Stimulated activated CD4-positive, alpha-beta T cell treated with anti-CD3 and anti-CD28 coated beads, Interleukin-12 subunit alpha, Interleukin-12 subunit beta, amount 100 ng/mL, for 24 hours (primary cell): ENCODE data around the gene TBL3.
A peak's percentile ranks its signal among the peaks of the same experiment; 100 is the strongest.

ENCODE experiments used
- DNase-seq, 2 experiments: peaks; one replicate each; pipeline ENCODE4 v3.0.0-alpha.2; 2020; ENCODE audit warnings: low read depth in 2 of 2

The TBL3 gene

DNA sequence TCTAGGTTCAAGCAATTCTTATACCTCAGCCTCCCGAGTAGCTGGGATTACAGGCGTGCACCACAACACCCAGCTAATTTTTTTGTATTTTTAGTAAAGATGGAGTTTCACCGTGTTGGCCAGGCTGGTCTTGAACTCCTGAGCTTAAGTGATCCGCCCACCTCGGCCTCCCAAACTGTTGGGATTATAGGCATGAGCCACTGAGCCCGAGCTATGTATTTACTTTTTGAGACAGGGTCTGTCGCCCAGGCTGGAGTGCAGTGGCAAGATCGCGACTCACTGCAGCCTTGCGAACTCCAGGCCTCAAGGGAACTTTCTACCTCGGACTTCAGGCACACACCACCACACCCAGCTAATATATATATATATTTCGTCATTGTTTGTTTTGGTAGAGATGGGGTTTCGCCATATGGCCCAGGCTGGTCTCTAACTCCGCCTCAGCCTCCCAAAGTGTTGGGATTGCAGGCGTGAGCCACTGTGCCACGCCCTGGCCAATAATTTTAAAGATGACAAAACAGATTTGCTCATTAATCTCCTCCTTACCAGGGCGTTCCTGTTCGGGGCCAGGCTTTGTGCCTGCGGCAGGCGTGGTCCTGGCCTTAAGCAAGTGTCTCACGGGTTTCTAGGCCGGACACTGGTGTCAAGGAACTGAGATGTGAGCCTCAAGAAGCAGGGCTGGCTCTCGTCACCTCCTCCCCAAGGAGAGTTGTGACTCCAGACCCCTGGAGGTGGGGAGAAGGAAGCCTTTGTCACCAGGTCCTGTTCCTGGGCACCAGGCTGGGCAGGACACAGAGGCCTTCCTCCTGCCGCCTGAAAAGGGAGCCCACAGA, 43.5 kb downstream of the TBL3 start:
- DNase-seq, result no peak

GRCh38 chr16:2015947-2016208, 44.0 kb downstream of the TBL3 start:
- no peak for DNase-seq

DNA sequence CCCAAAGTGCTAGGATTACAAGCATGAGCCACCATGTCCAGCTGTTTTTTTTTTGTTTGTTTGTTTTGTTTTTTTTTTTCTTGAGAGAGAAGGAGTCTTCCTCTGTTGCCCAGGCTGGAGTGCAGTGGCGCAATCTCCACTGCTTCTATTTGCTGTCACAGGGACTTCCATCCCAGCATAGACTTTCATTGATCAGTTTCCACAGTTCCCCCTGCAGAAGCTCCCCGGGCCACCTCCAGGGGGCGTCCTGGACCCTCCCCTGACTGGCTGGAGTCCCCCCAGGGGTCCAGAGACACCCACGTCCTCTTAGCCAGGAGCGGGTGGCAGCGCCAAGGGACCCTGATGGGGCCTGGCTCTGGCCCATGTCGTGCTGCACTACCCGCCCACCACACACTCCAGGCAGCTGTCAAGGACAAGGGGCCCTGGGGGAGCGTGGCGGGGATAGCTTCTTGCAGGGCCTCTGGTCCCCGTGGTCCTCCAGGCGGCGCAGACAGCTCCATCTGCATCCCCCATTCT, 44.6 kb downstream of the TBL3 start:
- no peak for DNase-seq

DNA sequence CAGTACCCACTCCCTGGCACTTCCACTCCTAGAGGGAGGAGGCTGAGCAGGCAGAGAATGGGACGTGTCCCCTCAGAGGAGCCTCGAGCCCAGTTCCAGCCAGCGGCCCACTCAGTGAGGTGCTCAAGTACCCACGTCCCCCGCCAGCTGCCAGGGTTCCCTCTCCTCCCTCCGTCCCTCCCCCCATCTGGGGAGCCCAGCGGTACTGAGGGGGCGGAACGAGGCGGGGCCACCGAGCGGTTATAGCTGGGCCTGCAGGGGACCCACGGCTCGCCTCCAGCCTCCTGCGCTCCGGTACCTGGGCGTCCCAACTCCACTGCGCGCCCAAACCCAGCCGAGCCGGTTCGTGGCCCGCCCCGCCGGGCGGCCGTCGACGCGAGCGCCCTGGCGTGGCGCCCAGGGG, 47.7 kb downstream of the TBL3 start, which contains the start of gene NPW:
Gene NPW (plus strand): TSS at position 268 of the 403 bp plus-strand sequence.
- no peak for DNase-seq

GRCh38 chr16:2019921-2020831, 48.3 kb downstream of the TBL3 start:
- DNase-seq, result no peak

DNA sequence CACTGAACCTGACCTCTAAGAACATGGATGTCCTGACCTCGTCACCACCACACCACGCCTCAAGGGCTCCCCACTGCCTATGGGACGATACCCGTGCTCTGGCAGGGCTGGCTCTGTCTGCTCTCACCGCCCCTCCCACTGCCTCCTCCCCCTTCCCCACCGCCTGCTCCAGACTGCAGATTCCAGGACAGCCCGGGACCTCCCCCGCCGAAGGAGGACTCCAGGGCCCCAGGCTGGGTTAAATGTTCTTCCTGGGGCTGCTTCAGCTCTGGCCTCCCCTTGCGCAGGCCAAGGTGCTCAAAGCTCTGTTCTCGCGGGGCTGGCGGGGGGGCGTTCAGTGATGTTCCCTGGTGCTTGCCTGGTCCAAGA, 50.9 kb downstream of the TBL3 start:
- no peak for DNase-seq

DNA sequence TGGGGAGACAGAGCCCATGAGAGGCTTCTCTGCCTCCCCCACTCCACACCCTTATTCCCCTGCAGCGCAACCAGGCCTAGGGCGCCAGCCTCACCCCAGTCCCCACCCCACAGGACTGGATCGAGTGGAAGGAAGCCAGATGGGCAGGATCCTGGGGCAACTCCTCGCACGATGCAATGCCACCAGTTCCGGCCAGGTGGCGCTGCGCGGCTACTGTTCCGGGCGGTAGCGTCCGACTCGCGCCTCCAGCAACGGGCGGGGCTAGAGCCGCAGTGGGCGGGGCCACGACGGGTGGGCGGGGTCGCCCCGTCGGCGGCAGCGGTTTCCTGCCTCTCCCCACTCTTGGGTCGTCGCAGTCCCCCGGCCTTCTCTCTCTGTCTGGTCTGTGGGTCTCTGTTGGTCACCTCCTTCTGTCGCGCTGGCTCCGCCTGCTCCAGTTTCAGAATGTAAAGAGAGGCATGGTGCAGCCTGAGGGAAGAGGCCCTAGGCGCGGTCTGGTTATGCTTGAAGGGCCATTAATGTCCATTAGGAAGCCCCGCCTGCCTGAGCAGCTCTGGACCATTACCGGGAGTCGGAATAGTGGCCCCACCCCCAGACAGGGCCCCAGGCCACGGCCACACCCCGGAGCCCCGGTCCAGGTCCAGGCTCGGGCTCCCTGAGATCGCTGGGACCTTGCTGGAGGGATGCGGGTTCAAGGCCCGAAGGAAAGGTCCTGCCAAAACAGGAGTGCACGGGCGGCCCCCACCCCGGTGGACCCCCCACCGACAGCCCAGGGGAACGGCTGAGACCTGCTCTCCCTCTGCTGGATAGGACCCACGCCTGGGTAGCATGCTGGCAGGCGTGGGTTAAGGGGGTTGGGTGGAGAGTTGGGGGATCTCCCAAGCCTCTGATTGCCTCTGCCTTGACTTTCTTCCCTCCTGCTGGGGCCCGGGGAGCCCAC, 51.5 kb downstream of the TBL3 start:
- DNase-seq, result peak; percentile 88 to 95

DNA sequence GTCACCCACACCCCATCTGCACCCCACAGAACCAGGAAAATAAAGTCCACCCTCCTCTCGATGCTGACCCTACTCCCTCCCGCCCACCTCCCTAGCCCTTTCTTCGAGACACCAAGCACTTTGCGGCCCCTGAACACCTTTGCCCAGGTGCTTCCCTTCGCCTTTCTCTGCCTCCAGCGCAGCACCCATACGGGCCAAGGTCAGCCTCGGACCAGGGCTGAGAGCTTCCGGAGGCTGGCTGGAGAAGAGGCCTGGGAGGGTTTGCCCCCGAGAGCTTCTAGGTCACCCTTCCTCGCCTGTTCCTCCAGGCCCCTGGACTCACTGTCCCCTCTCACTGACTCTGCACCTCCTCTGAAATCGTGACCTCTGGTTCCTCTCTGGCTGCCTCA, 52.2 kb downstream of the TBL3 start:
- no peak for DNase-seq

- no peak for DNase-seq
Observed at GRCh38 chr16:2025251-2025650, 53.4 kb downstream of the TBL3 start.

- DNase-seq, result no peak
Observed at GRCh38 chr16:2025878-2026460, 54.1 kb downstream of the TBL3 start.

DNA sequence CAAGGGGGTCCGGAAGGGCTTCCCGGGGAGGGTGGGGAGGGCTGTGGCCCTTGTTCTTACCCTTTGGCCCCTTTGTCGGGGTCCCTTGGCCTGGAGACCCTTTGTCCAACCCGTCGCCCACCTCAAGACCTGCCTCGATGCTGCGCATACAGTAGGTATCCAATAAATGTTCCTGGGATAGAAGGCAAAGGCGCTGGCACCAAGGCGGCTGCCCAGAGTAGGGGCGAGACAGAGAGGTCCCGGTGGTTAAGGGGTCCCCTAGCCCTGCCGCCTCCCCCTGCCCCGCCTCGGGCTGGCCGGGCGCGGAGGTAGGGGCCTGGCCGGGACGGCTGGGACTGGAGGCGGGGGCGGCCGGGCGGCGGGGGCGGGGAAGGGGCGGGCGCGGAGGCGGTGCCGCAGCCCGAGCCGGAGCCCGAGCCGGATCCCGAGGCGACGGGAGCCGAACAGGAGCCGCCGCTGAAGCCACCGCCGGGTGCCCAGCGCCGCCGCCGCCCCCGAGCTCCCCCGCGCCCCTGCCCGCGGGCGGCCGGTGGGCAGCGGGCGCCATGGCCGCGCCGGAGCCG, 54.7 kb downstream of the TBL3 start, which contains the start of gene NHERF2:
Gene NHERF2 (plus strand): TSS at position 442 of the 563 bp plus-strand sequence. CDS start 104 bp downstream, at position 546.
- no peak for DNase-seq

DNA sequence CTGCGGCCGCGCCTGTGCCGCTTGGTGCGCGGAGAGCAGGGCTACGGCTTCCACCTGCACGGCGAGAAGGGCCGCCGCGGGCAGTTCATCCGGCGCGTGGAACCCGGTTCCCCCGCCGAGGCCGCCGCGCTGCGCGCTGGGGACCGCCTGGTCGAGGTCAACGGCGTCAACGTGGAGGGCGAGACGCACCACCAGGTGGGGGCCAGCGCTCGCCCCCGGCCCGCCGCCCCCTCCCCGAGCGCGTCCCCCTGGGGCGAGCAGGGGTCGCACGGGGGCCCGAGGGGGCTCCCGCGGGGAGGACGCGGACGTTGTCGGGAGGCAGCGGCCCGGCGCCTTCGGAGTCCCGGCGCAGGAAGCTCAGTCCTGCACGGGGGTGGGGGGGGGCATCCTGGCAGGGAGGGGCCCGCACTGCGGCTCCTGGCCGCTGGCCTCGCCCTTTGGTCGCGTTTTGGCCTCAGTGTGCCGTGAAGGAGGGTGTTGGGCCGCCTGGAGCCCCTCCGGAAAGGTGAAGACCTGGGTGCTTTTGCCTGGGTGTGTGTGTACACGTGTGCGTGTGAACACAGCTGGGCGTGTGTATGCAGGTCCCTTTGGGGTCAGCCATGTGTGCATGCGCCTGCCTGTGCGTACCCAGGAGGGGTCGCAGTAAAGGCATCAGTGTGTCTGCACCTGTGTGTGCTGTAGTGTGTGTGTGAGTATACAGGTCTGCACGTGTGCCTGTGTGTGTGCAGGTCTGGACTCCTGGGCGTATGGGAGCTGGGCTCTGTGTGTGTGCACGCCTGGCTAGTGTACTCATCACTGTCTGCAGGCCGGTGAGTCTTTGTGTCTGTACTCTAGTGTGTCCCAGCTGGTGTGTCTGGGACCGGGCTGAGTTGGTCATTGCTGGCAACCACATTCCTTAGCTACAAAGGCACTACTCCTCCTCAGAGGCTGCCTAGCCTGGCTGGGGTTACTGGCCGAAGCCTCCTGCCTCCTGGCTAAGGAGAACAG, 55.5 kb downstream of the TBL3 start:
- DNase-seq, result no peak

- no peak for DNase-seq
Observed at GRCh38 chr16:2028146-2028545, 56.3 kb downstream of the TBL3 start.

DNA sequence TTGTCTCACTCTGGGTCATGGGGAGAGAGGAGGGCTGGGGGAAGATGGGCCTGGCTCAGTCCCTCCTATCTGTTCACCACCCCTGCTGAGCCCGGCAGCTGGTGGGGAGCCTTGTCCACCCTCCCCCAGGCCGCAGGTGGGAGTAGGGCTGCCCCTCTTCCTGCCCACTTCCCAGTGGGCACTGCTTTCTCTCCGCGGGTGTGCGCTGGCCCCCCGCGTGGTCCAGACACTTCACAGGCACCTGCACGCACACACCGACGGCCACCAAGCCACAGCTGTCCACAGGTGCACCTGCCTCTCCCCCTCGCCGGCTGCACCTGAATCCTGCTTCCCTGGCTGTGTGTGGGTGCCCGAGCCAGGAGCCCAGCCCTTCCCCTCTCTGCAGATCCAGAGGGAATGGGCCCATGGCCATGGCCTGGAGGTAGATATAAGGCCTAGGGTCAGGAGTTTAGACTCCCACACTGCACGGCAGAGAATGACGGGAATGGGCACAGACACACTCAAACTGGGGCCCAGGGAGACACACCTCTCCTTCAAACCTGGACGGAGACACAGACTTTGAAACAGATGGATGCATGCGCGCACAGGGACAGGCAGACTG, 56.9 kb downstream of the TBL3 start:
- no peak for DNase-seq

GRCh38 chr16:2029350-2029749, 57.5 kb downstream of the TBL3 start:
- no peak for DNase-seq

GRCh38 chr16:2030036-2030435, 58.2 kb downstream of the TBL3 start:
- no peak for DNase-seq

DNA sequence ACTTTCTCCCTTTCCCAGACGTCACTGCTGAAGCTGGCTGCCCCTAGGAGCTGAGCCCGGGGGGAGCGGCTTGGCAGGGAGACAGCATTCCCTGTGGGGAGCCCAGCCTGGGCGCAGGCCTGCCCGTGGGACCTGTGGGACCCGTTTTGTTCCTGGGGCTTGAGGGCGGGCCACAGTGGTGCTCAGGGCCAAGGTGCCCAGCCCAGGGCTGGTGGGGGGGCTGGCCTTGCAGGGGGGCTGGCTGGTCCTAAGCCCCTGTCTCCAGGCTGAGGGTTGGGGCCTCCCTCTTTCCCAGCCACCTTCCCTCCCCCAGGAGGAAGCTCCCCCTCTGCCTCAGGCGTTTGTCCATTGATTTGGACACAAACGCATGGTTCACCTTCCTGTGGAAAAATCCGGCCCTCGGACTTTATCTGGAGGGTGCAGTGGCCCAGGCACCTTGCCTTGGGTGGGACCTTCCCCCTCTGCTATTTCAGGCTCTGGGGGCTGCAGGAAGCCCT, 59.3 kb downstream of the TBL3 start:
- DNase-seq, result no peak
